ENCODE measurements around the gene SH3D21. TPM values are rescaled to one million over a fixed set of nuclear protein-coding genes. Genes with fewer than 3 reads are reported as not detected.

Gene SH3D21
- total RNA-seq, 4 donors from 2014 or later, result 6.0 to 26.6 (median 16.0) TPM

- H3K27ac ChIP-seq, result no peak overlapping the region
- WGBS, result 69% methylated on average over 2 of the region's 2 CpGs
- H3K9me3 ChIP-seq, result no peaks in the 10 kb centered on the region
- H3K4me3 ChIP-seq, result no peak overlapping the region
- peaks cover 20% of the 10 kb centered on the region for H3K36me3 ChIP-seq
- no peak for DNase-seq (ENCODE audit: low spot score in 2 of 2)
- peaks cover 11% of the 10 kb centered on the region for H3K4me1 ChIP-seq
- no peak for TF ChIP-seq POLR2A (IDR thresholded peaks at IDR 0.05)
- no peak for TF ChIP-seq POLR2AphosphoS5 (IDR thresholded peaks at IDR 0.05)
- no peak for TF ChIP-seq EP300 (IDR thresholded peaks at IDR 0.05)
- no peak for TF ChIP-seq CTCF (IDR thresholded peaks at IDR 0.05)
- no peaks in the 10 kb centered on the region for H3K27me3 ChIP-seq
These were observed 36.7 kb upstream of the SH3D21 start for GRCh38 chr1:36269408-36269838.

GRCh38 chr1:36273024-36273423, 33.1 kb upstream of the SH3D21 start:
- Histone ChIP-seq H3K36me3 (peaks cover 25% of the 10 kb centered on the region), H3K27me3 (no peaks in the 10 kb centered on the region), H3K27ac (no peak overlapping the region), H3K9me3 (no peaks in the 10 kb centered on the region), H3K4me1 (peaks cover 6% of the 10 kb centered on the region), H3K4me3 (no peak overlapping the region)
- TF ChIP-seq EP300 (IDR thresholded peaks at IDR 0.05), result no peak
- no peak for TF ChIP-seq CTCF (IDR thresholded peaks at IDR 0.05)
- no peak for TF ChIP-seq POLR2AphosphoS5 (IDR thresholded peaks at IDR 0.05)
- no peak for TF ChIP-seq POLR2A (IDR thresholded peaks at IDR 0.05)
- DNase-seq (ENCODE audit: low spot score in 2 of 2), result no peak
- WGBS, result 92% methylated on average over 5 of the region's 5 CpGs

GRCh38 chr1:36274201-36274600, 32.0 kb upstream of the SH3D21 start:
- H3K4me1 ChIP-seq, result peaks cover 11% of the 10 kb centered on the region
- TF ChIP-seq CTCF (IDR thresholded peaks at IDR 0.05) (no peak), EP300 (IDR thresholded peaks at IDR 0.05) (no peak), POLR2A (IDR thresholded peaks at IDR 0.05) (no peak), POLR2AphosphoS5 (IDR thresholded peaks at IDR 0.05) (no peak)
- WGBS, result 95% methylated on average over 1 of the region's 1 CpG
- H3K9me3 ChIP-seq, result no peaks in the 10 kb centered on the region
- no peak for DNase-seq (ENCODE audit: low spot score in 2 of 2)
- peaks cover 19% of the 10 kb centered on the region for H3K36me3 ChIP-seq
- no peak overlapping the region for H3K4me3 ChIP-seq
- no peak overlapping the region for H3K27ac ChIP-seq
- H3K27me3 ChIP-seq, result no peaks in the 10 kb centered on the region

- no peak overlapping the region for H3K4me3 ChIP-seq
- no peak for DNase-seq (ENCODE audit: low spot score in 2 of 2)
- H3K9me3 ChIP-seq, result no peaks in the 10 kb centered on the region
- H3K36me3 ChIP-seq, result peaks cover 8% of the 10 kb centered on the region
- WGBS, result 96% methylated on average over 6 of the region's 6 CpGs
- H3K27ac ChIP-seq, result no peak overlapping the region
- no peaks in the 10 kb centered on the region for H3K27me3 ChIP-seq
- peaks cover 18% of the 10 kb centered on the region for H3K4me1 ChIP-seq
- TF ChIP-seq POLR2AphosphoS5 (IDR thresholded peaks at IDR 0.05) (no peak), CTCF (IDR thresholded peaks at IDR 0.05) (no peak), EP300 (IDR thresholded peaks at IDR 0.05) (no peak), POLR2A (IDR thresholded peaks at IDR 0.05) (no peak)
These were observed 29.5 kb upstream of the SH3D21 start for GRCh38 chr1:36276688-36277087.

- Histone ChIP-seq H3K27me3 (no peaks in the 10 kb centered on the region), H3K9me3 (no peaks in the 10 kb centered on the region), H3K4me1 (peaks cover 18% of the 10 kb centered on the region), H3K4me3 (no peak overlapping the region), H3K36me3 (peaks cover 18% of the 10 kb centered on the region), H3K27ac (peak overlapping the region; percentile 45)
- no peak for DNase-seq (ENCODE audit: low spot score in 2 of 2)
- TF ChIP-seq EP300 (IDR thresholded peaks at IDR 0.05) (no peak), CTCF (IDR thresholded peaks at IDR 0.05) (no peak), POLR2A (IDR thresholded peaks at IDR 0.05) (no peak), POLR2AphosphoS5 (IDR thresholded peaks at IDR 0.05) (no peak)
- WGBS, result 40% methylated on average over 2 of the region's 2 CpGs
These were observed 26.9 kb upstream of the SH3D21 start for GRCh38 chr1:36279110-36279788.
